K562 (cell line): Measurements from ENCODE around the gene SLC1A3. TPM values are rescaled to one million over a fixed set of nuclear protein-coding genes. Genes with fewer than 3 reads are reported as not detected.

ENCODE experiments used
- ATAC-seq: fragments of 200-7000 bp; cut with Tn5 transposase; 3 replicates; pipeline ENCODE4 v1.9.1; 2020; ENCODE audit warnings: moderate library complexity
- BruUV-seq: library from RNA; stranded (reverse); fragments of 400-500 nt; replicated peaks from 2 replicates; lab custom pipeline; 2021; lab: Mats Ljungman, UMichigan
- CTCF ChIA-PET: fragments of 300-600 bp; formaldehyde crosslinking; extraction: SDS; loops from one replicate; lab custom pipeline; 2021; ENCODE audit warnings: low intra/inter-chr PET ratio; lab: Yijun Ruan, JAX
- POLR2A ChIA-PET: fragments of 300-600, 350-650 bp; sonication (Branson Sonifier 250); formaldehyde crosslinking; extraction: SDS; loops from one replicate; lab custom pipeline; 2021; ENCODE audit warnings: antibody characterized with exemption, inconsistent platforms; lab: Yijun Ruan, JAX
- DNase-seq, 4 experiments: peaks; one replicate each; pipeline versions ENCODE4 v3.0.0 to v3.0.0-alpha.2; 2011 to 2018; ENCODE audit warnings: low spot score in 3 of 4, mixed read lengths in 3 of 4; ENCODE audit errors: extremely low read depth in 1 of 4
- FAIRE-seq: peaks from 2 replicates; lab custom pipeline; 2011; peaks lifted over from hg19 to GRCh38; lab: Jason Lieb, UNC
- H2AFZ ChIP-seq: 2 replicates; pipeline ENCODE4 v1.6.0; 2011; ENCODE audit warnings: low read depth, low read length, control low read depth, inconsistent platforms
- H3K27ac ChIP-seq: fragments of 200-600 bp; 3 replicates; pipeline ENCODE4 v1.8.0; 2011; ENCODE audit warnings: low read depth, mild to moderate bottlenecking, control low read depth, inconsistent platforms, low read length, moderate library complexity, mixed read lengths; ENCODE audit errors: extremely low read depth
- H3K27me3 ChIP-seq, 2 experiments: fragments of 300-600 bp in 1 of 2; 2 replicates in 1 of 2; 3 replicates in 1 of 2; pipeline versions ENCODE4 v1.6.0 to v1.8.0; 2011; ENCODE audit warnings: inconsistent platforms in 2 of 2, low read length in 2 of 2, mild to moderate bottlenecking in 1 of 2, mixed read lengths in 1 of 2, moderate library complexity in 1 of 2; ENCODE audit not compliant: control insufficient read depth in 2 of 2, insufficient read depth in 2 of 2
- H3K36me3 ChIP-seq: fragments of 300-600 bp; 3 replicates; pipeline ENCODE4 v1.8.0; 2011; ENCODE audit warnings: mild to moderate bottlenecking, low read length, inconsistent platforms; ENCODE audit not compliant: control insufficient read depth, insufficient read depth
- H3K4me1 ChIP-seq, 2 experiments: fragments of 200-600 bp in 1 of 2; replicated peaks in 1 of 2; 2 replicates in 1 of 2; 3 replicates in 1 of 2; pipeline versions ENCODE4 v1.5.1 to v1.8.0; 2011; ENCODE audit warnings: inconsistent platforms in 2 of 2, low read length in 2 of 2, mild to moderate bottlenecking in 1 of 2, mixed read lengths in 1 of 2, moderate library complexity in 1 of 2; ENCODE audit not compliant: control insufficient read depth in 2 of 2, insufficient read depth in 2 of 2
- H3K4me2 ChIP-seq: 2 replicates; pipeline ENCODE4 v1.6.1; 2011; ENCODE audit warnings: low read length, control low read depth, inconsistent platforms, mixed read lengths; ENCODE audit not compliant: insufficient read depth
- H3K4me3 ChIP-seq: fragments of 200-600 bp; sonication (generic), shearing (Covaris generic); 2 replicates; pipeline ENCODE4 v1.5.1; 2016; ENCODE audit warnings: control low read depth, inconsistent platforms
- H3K79me2 ChIP-seq: fragments of 200-600 bp; 3 replicates; pipeline ENCODE4 v1.8.0; 2011; ENCODE audit warnings: low read length, inconsistent platforms; ENCODE audit not compliant: control insufficient read depth, insufficient read depth
- H3K9ac ChIP-seq, 2 experiments: 2 replicates each; pipeline versions ENCODE4 v1.6.0 to v1.6.1; 2011; ENCODE audit warnings: low read depth in 2 of 2, low read length in 2 of 2, control low read depth in 1 of 2, inconsistent platforms in 1 of 2, mild to moderate bottlenecking in 1 of 2, mixed read lengths in 1 of 2; ENCODE audit not compliant: insufficient read depth in 1 of 2
- H3K9me1 ChIP-seq: one replicate; pipeline ENCODE4 v1.6.0; 2011; ENCODE audit warnings: inconsistent platforms, mild to moderate bottlenecking, low read length, moderate library complexity; ENCODE audit not compliant: control insufficient read depth, insufficient read depth
- H3K9me3 ChIP-seq: replicated peaks from 2 replicates; pipeline ENCODE4 v1.5.1; 2011; ENCODE audit warnings: low read depth, low read length, inconsistent platforms; ENCODE audit not compliant: control insufficient read depth, insufficient read depth
- H4K20me1 ChIP-seq: replicated peaks from 2 replicates; pipeline ENCODE4 v1.6.1; 2011; ENCODE audit warnings: low read length, inconsistent platforms, mixed read lengths; ENCODE audit not compliant: control insufficient read depth, insufficient read depth
- CHCHD3 ChIP-seq: fragments of 250-450 bp; sonication (Bioruptor Pico); IDR thresholded peaks from 2 replicates; pipeline ENCODE4 v2.1.2; 2022; ENCODE audit warnings: mild to moderate bottlenecking
- ETV5 ChIP-seq: sonication (generic); formaldehyde crosslinking; IDR thresholded peaks from 2 replicates; pipeline ENCODE4 v1.4.0; 2020; ENCODE audit warnings: low read depth, mild to moderate bottlenecking, missing genetic modification reagents
- GABPB2 ChIP-seq: fragments of 250-450 bp; sonication (Bioruptor Pico); conservative IDR thresholded peaks from 2 replicates; pipeline ENCODE4 v1.5.1; 2021; ENCODE audit warnings: mild to moderate bottlenecking
- KLF13 ChIP-seq: fragments of 450-650 bp; IDR thresholded peaks from 2 replicates; pipeline ENCODE4 v1.6.1; 2016; ENCODE audit warnings: missing genetic modification characterization, low read depth, mild to moderate bottlenecking, missing compliant biosample characterization, moderate library complexity, borderline replicate concordance
- NBN ChIP-seq: fragments of 450-650 bp; IDR thresholded peaks from 2 replicates; pipeline ENCODE4 v1.6.1; 2016; ENCODE audit warnings: low read depth, mild to moderate bottlenecking
- NKRF ChIP-seq: fragments of 450-650 bp; IDR thresholded peaks from 2 replicates; pipeline ENCODE4 v1.6.1; 2016; ENCODE audit warnings: borderline replicate concordance
- RBM25 ChIP-seq: fragments of 200-400 bp; formaldehyde crosslinking; IDR thresholded peaks from 2 replicates; pipeline ENCODE4 v1.6.1; 2018; ENCODE audit warnings: low read length, low read depth, moderate library complexity; ENCODE audit not compliant: severe bottlenecking
- SFPQ ChIP-seq: fragments of 200-400 bp; formaldehyde crosslinking; IDR thresholded peaks from 2 replicates; pipeline ENCODE4 v1.6.1; 2017; ENCODE audit warnings: mild to moderate bottlenecking, low read depth, low read length, moderate library complexity
- SIX5 ChIP-seq, 2 experiments: IDR thresholded peaks; 2 replicates each; pipeline ENCODE4 v1.6.1; 2011; ENCODE audit warnings: low read length in 2 of 2, borderline replicate concordance in 1 of 2, low read depth in 1 of 2, mild to moderate bottlenecking in 1 of 2, moderate library complexity in 1 of 2; ENCODE audit not compliant: insufficient read depth in 1 of 2
- SMARCA4 ChIP-seq: fragments of 450-650 bp; IDR thresholded peaks from 2 replicates; pipeline ENCODE4 v1.6.1; 2016
- TAF9B ChIP-seq: fragments of 450-650 bp; IDR thresholded peaks from 2 replicates; pipeline ENCODE4 v1.6.1; 2018; ENCODE audit warnings: mild to moderate bottlenecking; ENCODE audit not compliant: partially characterized antibody
- ZBTB17 ChIP-seq: fragments of 450-650 bp; formaldehyde crosslinking; IDR thresholded peaks from 2 replicates; pipeline ENCODE4 v1.4.0; 2020; ENCODE audit warnings: mild to moderate bottlenecking
- ZNF449 ChIP-seq: fragments of 250-450 bp; sonication (Bioruptor Pico); IDR thresholded peaks from 2 replicates; pipeline ENCODE4 v1.8.0; 2022; ENCODE audit warnings: moderate library complexity, mild to moderate bottlenecking, inconsistent platforms
- ZNF740 ChIP-seq, 3 experiments: fragments of 200-800 bp in 1 of 3; sonication (Bioruptor generic) in 1 of 3; sonication (generic) in 1 of 3; formaldehyde crosslinking in 1 of 3; IDR thresholded peaks; 2 replicates each; pipeline versions ENCODE4 v1.6.1 to v1.8.0; 2016 to 2022; ENCODE audit warnings: mild to moderate bottlenecking in 2 of 3, missing compliant biosample characterization in 2 of 3, missing genetic modification characterization in 2 of 3, missing genetic modification reagents in 1 of 3
- WGBS: fragments of 100-300 bp; shearing (Covaris generic); methylation state at CpG from one replicate; pipeline ENCODE4 v1.1.6; 2016; ENCODE audit warnings: low coverage, mixed read lengths; ENCODE audit not compliant: insufficient coverage; ENCODE audit errors: missing lambda C conversion rate; 5-methylcytosine and 5-hydroxymethylcytosine counted together
- in situ Hi-C: fragments of 300-500 bp; cut with MboI; formaldehyde crosslinking; loops from 4 replicates; pipeline ENCODE4 v1.15.0; 2018; ENCODE audit warnings: inconsistent platforms, mixed read lengths
- intact Hi-C: fragments of 100-400 bp; cut with micrococcal nuclease; formaldehyde crosslinking; loops from 2 replicates; pipeline ENCODE4 v1.14.2; 2022
- polyA plus RNA-seq, 8 experiments: library from polyadenylated mRNA; depleted of rRNA in 4 of 8; stranded (reverse) in 5 of 8; unstranded in 3 of 8; fragments of >200 nt; fragmentation: Nextera tagmentation in 2 of 8; fragmentation: Illumina TruSeq in 1 of 8; extraction: Ambion mirVana in 2 of 8; extraction: Trizol in 1 of 8; gene quantifications; 2 replicates each; pipeline versions ENCODE4 v1.2.1 to v1.2.3, GENCODE V29; 2011 to 2014; ENCODE audit warnings: inconsistent platforms in 1 of 8, missing spikeins in 1 of 8
- total RNA-seq, 7 experiments: library from RNA; depleted of rRNA in 6 of 7; stranded (reverse); fragments of >200 nt in 6 of 7; fragmentation: Illumina TruSeq in 2 of 7; extraction: Trizol in 2 of 7; gene quantifications; 2 replicates each; pipeline versions ENCODE4 v1.2.1 to v1.2.3, GENCODE V29; 2011 to 2021; ENCODE audit warnings: low replicate concordance in 1 of 7

Gene SLC1A3
- total and polyA plus RNA-seq, 9 of the 15 experiments (the other 6 are each of a cell fraction or from before 2014, with no cell fraction given): 0.13 TPM; not detected in 8

GRCh38 chr5:36662291-36662851 is 56.0 kb downstream of the SLC1A3 start:
- Histone ChIP-seq H3K4me3 (no peak overlapping the region), H2AFZ (no peak overlapping the region), H3K4me1 (no peaks in the 10 kb centered on the region), H3K27ac (no peak overlapping the region), H3K9me1 (no peaks in the 10 kb centered on the region), H4K20me1 (no peaks in the 10 kb centered on the region), H3K79me2 (no peaks in the 10 kb centered on the region), H3K9me3 (no peaks in the 10 kb centered on the region)
- intact Hi-C loops: no loop called here
- DNase-seq: no peak
- TF ChIP-seq ZNF449 (CRISPR knock-in tag) (no peak), TAF9B (no peak), CHCHD3 (no peak), RBM25 (no peak), SMARCA4 (no peak), SIX5 (IDR thresholded peaks at IDR 0.05; ENCODE audit: borderline replicate concordance in 1 of 2, insufficient read depth in 1 of 2, low read depth in 1 of 2, low read length in 2 of 2) (no peak), ZNF740 (CRISPR knock-in tag; IDR thresholded peaks at IDR 0.05) (no peak), ZNF740 (tag; IDR thresholded peaks at IDR 0.05) (no peak), ZBTB17 (CRISPR knock-in tag) (no peak), GABPB2 (no peak), KLF13 (no peak), NBN (no peak), SFPQ (no peak), NKRF (no peak), ETV5 (CRISPR knock-in tag) (no peak)
- TF ChIP-seq, all 486 proteins: peak for 0
- FAIRE-seq: no peak
- ATAC-seq: no peak
- ChIA-PET CTCF (no interaction called here), POLR2A (interaction anchor here (1.2 kb wide), 1 partner anchor 11 kb away, joined by 5 read pairs; no protein-coding TSS in a partner anchor)
- WGBS: 3% methylated on average over 22 of the region's 22 CpGs
- no peak overlapping the region for H3K4me2 ChIP-seq
- H3K36me3 ChIP-seq: no peaks in the 10 kb centered on the region
- H3K27me3 ChIP-seq: peaks cover 18 to 20% of the 10 kb centered on the region in 2 experiments; a peak in 4 of 5 replicates
- no peak overlapping the region for H3K9ac ChIP-seq
- no TSS peak for BruUV-seq
- in situ Hi-C loops: no loop called here
